Adrenal gland (tissue), 12 donors: ENCODE measurements around the gene TXNDC11. TPM values are rescaled to one million over a fixed set of nuclear protein-coding genes. Genes with fewer than 3 reads are reported as not detected.

Experiments
- DNase-seq, 7 donors: peaks; one replicate each; pipeline ENCODE4 v3.0.0-alpha.2; 2019 to 2020
- H3K27ac ChIP-seq, 5 donors: fragments of 200-600 bp; sonication (generic) in 4 of 5; 1 replicate in 3 of 5; 2 replicates in 2 of 5; pipeline versions ENCODE4 v1.5.1 to v1.8.0; 2016 to 2020; ENCODE audit warnings: mild to moderate bottlenecking in 1 of 5
- H3K27me3 ChIP-seq: fragments of 200-600 bp; 2 replicates; pipeline ENCODE4 v1.8.0; 2021
- H3K36me3 ChIP-seq, 2 donors: fragments of 200-600 bp; replicated peaks in 1 of 2; 1 replicate in 1 of 2; 2 replicates in 1 of 2; pipeline versions ENCODE4 v1.5.1 to v1.8.0; 2018 to 2022
- H3K4me1 ChIP-seq, 2 donors: fragments of 200-600 bp; replicated peaks in 1 of 2; 1 replicate in 1 of 2; 2 replicates in 1 of 2; pipeline versions ENCODE4 v1.5.1 to v1.8.0; 2018 to 2021
- H3K4me3 ChIP-seq, 4 donors: fragments of 200-600 bp; sonication (generic) in 3 of 4; one replicate each; pipeline ENCODE4 v1.5.1; 2016 to 2018
- H3K9me3 ChIP-seq, 3 donors: fragments of 200-600 bp; sonication (generic) in 1 of 3; replicated peaks in 1 of 3; 1 replicate in 2 of 3; 2 replicates in 1 of 3; pipeline versions ENCODE4 v1.5.1 to v1.8.0; 2016 to 2021
- CTCF ChIP-seq, 6 experiments: fragments of 450-650 bp in 4 of 6; fragments of 200-600 bp in 2 of 6; sonication (generic) in 1 of 6; IDR thresholded peaks; 1 replicate in 5 of 6; 2 replicates in 1 of 6; pipeline versions ENCODE4 v1.5.1 to v1.8.0; 2016 to 2021; ENCODE audit warnings: antibody characterized with exemption in 6 of 6, mild to moderate bottlenecking in 2 of 6, moderate library complexity in 1 of 6
- POLR2A ChIP-seq, 2 donors: fragments of 450-650 bp; IDR thresholded peaks; one replicate each; pipeline ENCODE4 v1.6.1; 2017; ENCODE audit warnings: antibody characterized with exemption in 2 of 2, mild to moderate bottlenecking in 2 of 2, moderate library complexity in 1 of 2
- WGBS, 4 donors: extraction: QIAGEN DNeasy Blood & Tissue Kit in 2 of 4; methylation state at CpG; one replicate each; pipeline versions ENCODE4 v1.1.5 to v1.1.7; 2013 to 2017; 5-methylcytosine and 5-hydroxymethylcytosine counted together
- intact Hi-C, 2 donors: fragments of 100-400 bp; cut with DNase I; formaldehyde crosslinking; loops; one replicate each; pipeline versions ENCODE4 v1.14.1 to v1.15.0; 2022 to 2023
- polyA plus RNA-seq, 3 donors: library from polyadenylated mRNA; stranded (reverse); fragments of 200-250 nt in 2 of 3; fragments of 350-450 nt in 1 of 3; fragmentation: Illumina TruSeq in 1 of 3; extraction: RNeasy Lipid Tissue Mini Kit (QIAGEN cat#74804) in 1 of 3; gene quantifications; one replicate each; pipeline ENCODE4 v1.2.3, GENCODE V29; 2013 to 2014
- total RNA-seq, 9 donors: library from RNA; depleted of rRNA in 4 of 9; stranded (reverse); fragments of >200 nt in 4 of 9; fragments of 120-200 nt in 1 of 9; fragmentation: NEBNext Ultra II Directional in 1 of 9; extraction: Animal tissue kit (Norgen Biotek cat#: 25700) in 1 of 9; gene quantifications; one replicate each; pipeline versions ENCODE4 v1.1.0 to v1.2.4, GENCODE V29; 2013 to 2023
- donor health status: healthy with polysubstance abuse.
- donor health status: Bipolar disorder and iron deficiency.
- donor health status: DM: yes; HTN: yes; CAD: no.
- donor health status: DM: no; HTN: no; CAD: no.
- donor health status: DM: no; HTN: no; CAD: no.
- donor health status: DM: yes; HTN: yes; CAD: no.

TXNDC11 gene
- total and polyA plus RNA-seq, 12 donors = 33.5 to 78.1 (median 50.4) TPM

GRCh38 chr16:11668623-11669379 lies 73.9 kb downstream of the TXNDC11 start:
- no peaks in the 10 kb centered on the region for H3K27me3 ChIP-seq
- peaks cover 34 to 44% of the 10 kb centered on the region in 2 donors for H3K4me1 ChIP-seq
- 0 to 1% (median 0%) methylated on average over 8 to 81 of the region's 97 CpGs for WGBS, 4 donors
- H3K36me3 ChIP-seq = no peaks in the 10 kb centered on the region
- TF ChIP-seq CTCF (IDR thresholded peaks at IDR 0.05) (no peak), POLR2A (IDR thresholded peaks at IDR 0.05) (no peak)
- intact Hi-C loops = no loop called here
- H3K4me3 ChIP-seq = peak overlapping the region; percentile 22 to 95 (median 57)
- peak in 3 of 7 donors; percentile 22 to 54 (median 44) for DNase-seq
- peak overlapping the region; percentile 60 to 89 (median 84) for H3K27ac ChIP-seq
- no peaks in the 10 kb centered on the region for H3K9me3 ChIP-seq

- intact Hi-C loops = no loop called here
- 0 to 11% (median 4%) methylated on average over 1 to 84 of the region's 93 CpGs for WGBS, 4 donors
- DNase-seq = peak; percentile 85 to 93 (median 89)
Measured at GRCh38 chr16:11667824-11668622, 74.6 kb downstream of the TXNDC11 start, which contains the start of gene SNN. TSS of gene SNN (plus strand) at chr16:11668455. CDS start at chr16:11676060, 7,605 bp downstream.

DNA sequence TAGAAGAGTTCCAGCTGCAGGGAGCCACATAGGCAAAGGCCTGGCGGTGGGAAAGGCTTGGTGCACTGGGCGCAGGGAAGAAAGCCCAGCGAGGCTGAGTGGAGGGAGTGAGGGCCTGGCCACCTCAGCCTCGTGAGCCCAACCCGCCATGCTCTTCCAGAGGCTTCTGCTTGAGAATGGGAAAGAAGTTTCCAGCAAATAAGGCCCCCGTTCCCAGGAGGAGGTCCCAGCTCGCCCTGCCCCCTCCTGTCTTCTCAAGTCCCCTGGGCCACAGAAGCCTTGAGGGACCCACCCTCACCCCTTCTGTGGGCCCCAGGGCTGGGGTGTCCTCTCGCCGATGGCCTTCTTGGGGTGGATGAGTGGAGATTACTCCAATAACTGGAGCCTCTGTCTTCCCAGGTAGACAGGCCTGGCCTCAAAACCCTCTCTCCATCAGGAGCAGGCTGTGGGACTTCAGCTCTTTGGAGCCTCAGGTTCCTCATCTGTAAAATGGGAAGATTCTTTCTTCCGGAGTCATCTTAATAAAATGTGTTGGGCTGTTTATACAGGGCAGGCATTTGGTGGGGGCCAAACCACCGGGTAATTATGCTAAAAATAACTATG lies 75.3 kb downstream of the TXNDC11 start:
- no peak for TF ChIP-seq POLR2A (IDR thresholded peaks at IDR 0.05)
- no peak for TF ChIP-seq CTCF (IDR thresholded peaks at IDR 0.05)
- intact Hi-C loops = no loop called here
- H3K4me3 ChIP-seq = peak overlapping the region in 1 of 4 donors; percentile 65
- no peak for DNase-seq
- peaks cover 19 to 30% of the 10 kb centered on the region in 2 donors for H3K4me1 ChIP-seq
- H3K27ac ChIP-seq = no peak overlapping the region
- 85 to 91% (median 89%) methylated on average over 9 to 11 of the region's 11 CpGs for WGBS, 4 donors
- H3K9me3 ChIP-seq = no peaks in the 10 kb centered on the region
- no peaks in the 10 kb centered on the region for H3K36me3 ChIP-seq
- no peaks in the 10 kb centered on the region for H3K27me3 ChIP-seq

More at GRCh38 chr16:11667824-11668622, 74.6 kb downstream of the TXNDC11 start, which contains the start of gene SNN:
- H3K9me3 ChIP-seq = no peaks in the 10 kb centered on the region
- H3K4me1 ChIP-seq = peaks cover 26 to 37% of the 10 kb centered on the region in 2 donors
- no peaks in the 10 kb centered on the region for H3K36me3 ChIP-seq
- peak; percentile 41 to 59 for TF ChIP-seq POLR2A (IDR thresholded peaks at IDR 0.05)
- TF ChIP-seq CTCF (IDR thresholded peaks at IDR 0.05) = no peak
- peak within 1 kb of the TSS; percentile 60 to 89 (median 84) for H3K27ac ChIP-seq
- no peaks in the 10 kb centered on the region for H3K27me3 ChIP-seq
- peak within 1 kb of the TSS; percentile 22 to 95 (median 57) for H3K4me3 ChIP-seq
